ENCODE data around the gene S100A11. TPM values are rescaled to one million over a fixed set of nuclear protein-coding genes. Genes with fewer than 3 reads are reported as not detected.

Gene S100A11
- total RNA-seq, 1 donor from 2014 or later, result 559 TPM

DNA sequence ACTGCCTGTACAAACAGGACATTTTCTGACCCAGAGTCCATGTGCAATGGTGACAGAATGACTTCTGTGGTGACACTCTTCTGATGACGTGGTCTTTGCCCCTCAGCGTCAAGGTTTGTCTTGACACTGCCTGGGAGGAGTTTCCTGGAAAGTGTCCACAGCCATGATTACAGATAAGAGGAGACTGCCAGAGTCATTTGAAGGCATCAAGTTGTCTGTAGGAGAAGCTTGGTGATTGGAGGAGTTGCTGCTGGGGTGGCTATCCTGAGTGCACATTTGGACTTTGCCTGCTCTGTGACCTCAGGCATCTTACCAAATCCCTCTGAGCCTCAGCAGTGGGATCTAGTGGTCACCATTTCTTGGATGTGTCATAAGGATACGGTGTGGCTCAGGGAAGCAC, 34.3 kb upstream of the S100A11 start:
- intact Hi-C loops (cut with DNase I), result no loop called here

DNA sequence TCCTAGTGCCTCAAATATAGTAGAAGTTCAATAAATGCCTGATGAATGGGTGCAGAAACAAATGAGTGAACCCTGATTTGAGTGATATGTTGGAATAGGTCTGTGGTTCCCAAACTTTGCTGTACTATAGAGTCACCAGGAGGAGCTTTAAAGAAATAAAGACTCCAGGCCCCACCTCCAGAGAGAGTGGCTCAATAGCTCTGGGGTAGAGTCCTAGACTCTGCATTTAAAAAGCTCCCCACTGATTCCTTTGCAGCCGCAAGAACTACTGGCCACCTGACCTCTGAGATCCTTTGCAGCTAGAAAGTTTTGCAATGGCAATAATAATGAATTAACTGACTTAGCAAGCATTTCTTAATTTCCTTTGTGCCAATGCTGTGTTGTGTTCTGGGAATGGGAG, 31.1 kb upstream of the S100A11 start:
- no peaks in the 10 kb centered on the region for H3K9me3 ChIP-seq
- no peak overlapping the region for H3K27ac ChIP-seq
- no peaks in the 10 kb centered on the region for H3K27me3 ChIP-seq
- no peak for DNase-seq (ENCODE audit: extremely low spot score in 2 of 2)
- H3K4me3 ChIP-seq, result no peak overlapping the region
- H3K4me1 ChIP-seq, result no peaks in the 10 kb centered on the region
- intact Hi-C loops (cut with DNase I), result loop anchor here (10.0 kb wide), 1 partner anchor 97 kb away; no protein-coding TSS in a partner anchor
- TF ChIP-seq POLR2A (IDR thresholded peaks at IDR 0.05) (no peak), POLR2AphosphoS5 (IDR thresholded peaks at IDR 0.05; ENCODE audit: insufficient read depth in 1 of 2, low read depth in 1 of 2) (no peak)
- TF ChIP-seq, protein P1, sequence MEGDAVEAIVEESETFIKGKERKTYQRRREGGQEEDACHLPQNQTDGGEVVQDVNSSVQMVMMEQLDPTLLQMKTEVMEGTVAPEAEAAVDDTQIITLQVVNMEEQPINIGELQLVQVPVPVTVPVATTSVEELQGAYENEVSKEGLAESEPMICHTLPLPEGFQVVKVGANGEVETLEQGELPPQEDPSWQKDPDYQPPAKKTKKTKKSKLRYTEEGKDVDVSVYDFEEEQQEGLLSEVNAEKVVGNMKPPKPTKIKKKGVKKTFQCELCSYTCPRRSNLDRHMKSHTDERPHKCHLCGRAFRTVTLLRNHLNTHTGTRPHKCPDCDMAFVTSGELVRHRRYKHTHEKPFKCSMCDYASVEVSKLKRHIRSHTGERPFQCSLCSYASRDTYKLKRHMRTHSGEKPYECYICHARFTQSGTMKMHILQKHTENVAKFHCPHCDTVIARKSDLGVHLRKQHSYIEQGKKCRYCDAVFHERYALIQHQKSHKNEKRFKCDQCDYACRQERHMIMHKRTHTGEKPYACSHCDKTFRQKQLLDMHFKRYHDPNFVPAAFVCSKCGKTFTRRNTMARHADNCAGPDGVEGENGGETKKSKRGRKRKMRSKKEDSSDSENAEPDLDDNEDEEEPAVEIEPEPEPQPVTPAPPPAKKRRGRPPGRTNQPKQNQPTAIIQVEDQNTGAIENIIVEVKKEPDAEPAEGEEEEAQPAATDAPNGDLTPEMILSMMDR (IDR thresholded peaks at IDR 0.05), result no peak
- H3K36me3 ChIP-seq, result no peaks in the 10 kb centered on the region

More for the DNA sequence above, 34.3 kb upstream of the S100A11 start:
- Histone ChIP-seq H3K4me3 (no peak overlapping the region), H3K27ac (no peak overlapping the region), H3K9me3 (no peaks in the 10 kb centered on the region), H3K36me3 (no peaks in the 10 kb centered on the region), H3K4me1 (no peaks in the 10 kb centered on the region), H3K27me3 (no peaks in the 10 kb centered on the region)
- DNase-seq (ENCODE audit: extremely low spot score in 2 of 2), result no peak
- TF ChIP-seq POLR2A (IDR thresholded peaks at IDR 0.05) (no peak), POLR2AphosphoS5 (IDR thresholded peaks at IDR 0.05; ENCODE audit: insufficient read depth in 1 of 2, low read depth in 1 of 2) (no peak)
- TF ChIP-seq, protein P1 (IDR thresholded peaks at IDR 0.05), result no peak

DNA sequence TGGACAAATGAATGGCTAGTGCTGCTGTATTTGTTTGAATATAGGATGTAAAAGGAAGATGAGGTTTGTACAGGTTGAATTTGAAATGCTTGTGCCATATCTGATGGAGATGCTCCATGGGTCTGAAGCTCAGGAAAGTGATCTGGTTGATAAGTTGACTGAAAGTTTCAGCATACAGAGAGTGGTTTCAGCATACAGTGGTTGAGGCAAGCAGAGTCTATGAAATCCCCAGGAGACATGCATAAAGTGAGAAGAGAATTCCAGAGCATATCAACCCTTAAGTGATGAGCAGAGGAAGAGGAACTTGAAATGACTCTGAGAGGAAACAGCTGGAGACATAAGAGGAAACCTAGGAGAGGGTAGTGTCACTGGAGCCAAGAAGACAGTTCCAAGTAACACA, 30.3 kb upstream of the S100A11 start:
- TF ChIP-seq POLR2A (IDR thresholded peaks at IDR 0.05) (no peak), POLR2AphosphoS5 (IDR thresholded peaks at IDR 0.05; ENCODE audit: insufficient read depth in 1 of 2, low read depth in 1 of 2) (no peak)
- TF ChIP-seq, protein P1 (IDR thresholded peaks at IDR 0.05), result no peak
- no peaks in the 10 kb centered on the region for H3K27me3 ChIP-seq
- DNase-seq (ENCODE audit: extremely low spot score in 2 of 2), result no peak
- no peaks in the 10 kb centered on the region for H3K4me1 ChIP-seq
- H3K9me3 ChIP-seq, result no peaks in the 10 kb centered on the region
- H3K4me3 ChIP-seq, result no peak overlapping the region
- no peaks in the 10 kb centered on the region for H3K36me3 ChIP-seq
- intact Hi-C loops (cut with DNase I), result loop anchor here (10.0 kb wide), 1 partner anchor 98 kb away; no protein-coding TSS in a partner anchor
- no peak overlapping the region for H3K27ac ChIP-seq

DNA sequence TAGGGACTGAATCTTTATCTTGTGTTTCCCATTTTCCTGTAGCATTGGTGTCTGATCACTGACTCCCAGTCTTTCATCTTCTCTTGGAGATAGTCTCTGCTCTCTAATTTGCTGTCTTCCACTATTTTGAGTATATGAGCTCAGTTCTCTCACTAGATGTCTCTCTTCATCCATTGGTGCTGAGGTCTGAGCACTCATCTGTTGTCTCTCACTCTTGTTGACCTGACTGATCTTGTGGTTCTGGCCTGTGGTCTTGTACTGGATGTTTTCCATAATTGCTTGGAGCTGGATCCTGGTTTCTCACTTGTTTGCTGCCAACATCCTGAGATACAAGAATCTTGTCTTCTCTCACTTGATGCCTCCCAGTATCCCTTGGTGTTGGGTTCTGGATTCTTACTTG, 25.1 kb upstream of the S100A11 start:
- intact Hi-C loops (cut with DNase I), result loop anchor here (10.0 kb wide), 1 partner anchor 103 kb away; no protein-coding TSS in a partner anchor
- H3K4me3 ChIP-seq, result no peak overlapping the region
- no peak for DNase-seq (ENCODE audit: extremely low spot score in 2 of 2)
- H3K27me3 ChIP-seq, result no peaks in the 10 kb centered on the region
- H3K27ac ChIP-seq, result no peak overlapping the region
- no peaks in the 10 kb centered on the region for H3K9me3 ChIP-seq
- no peaks in the 10 kb centered on the region for H3K36me3 ChIP-seq
- no peaks in the 10 kb centered on the region for H3K4me1 ChIP-seq
- no peak for TF ChIP-seq POLR2AphosphoS5 (IDR thresholded peaks at IDR 0.05; ENCODE audit: insufficient read depth in 1 of 2, low read depth in 1 of 2)
- no peak for TF ChIP-seq POLR2A (IDR thresholded peaks at IDR 0.05)
- TF ChIP-seq, protein P1 (IDR thresholded peaks at IDR 0.05), result no peak

DNA sequence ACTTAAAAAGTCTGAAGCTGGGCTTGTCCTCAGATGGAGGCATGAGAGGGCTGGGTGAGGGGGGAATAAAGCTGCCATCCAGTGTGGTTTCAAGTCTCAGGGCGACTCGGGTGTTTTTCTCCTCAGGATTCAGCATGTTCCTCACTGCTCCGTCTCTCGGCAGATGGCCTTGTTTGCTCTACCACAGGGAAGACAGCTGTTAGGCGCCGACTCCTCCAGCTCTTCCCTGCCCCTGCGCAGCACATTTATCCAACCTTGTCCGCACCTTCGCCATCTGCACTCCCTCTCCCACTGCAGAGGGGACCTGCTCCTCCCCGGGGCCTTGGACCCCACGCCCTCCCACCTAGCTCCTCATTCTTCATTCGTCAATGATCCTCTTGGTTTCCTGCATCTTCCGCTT, 16.6 kb upstream of the S100A11 start:
- H3K9me3 ChIP-seq, result no peaks in the 10 kb centered on the region
- H3K4me3 ChIP-seq, result no peak overlapping the region
- peak in 1 of 2 donors; percentile 77 for DNase-seq (ENCODE audit: extremely low spot score in 2 of 2)
- intact Hi-C loops (cut with DNase I), result loop anchor here (10.0 kb wide), 1 partner anchor 131 kb away; no protein-coding TSS in a partner anchor
- TF ChIP-seq POLR2AphosphoS5 (IDR thresholded peaks at IDR 0.05; ENCODE audit: insufficient read depth in 1 of 2, low read depth in 1 of 2), result no peak
- TF ChIP-seq POLR2A (IDR thresholded peaks at IDR 0.05), result no peak
- TF ChIP-seq, protein P1 (IDR thresholded peaks at IDR 0.05), result no peak
- H3K27ac ChIP-seq, result no peak overlapping the region
- no peaks in the 10 kb centered on the region for H3K36me3 ChIP-seq
- H3K27me3 ChIP-seq, result no peaks in the 10 kb centered on the region
- H3K4me1 ChIP-seq, result peaks cover 17% of the 10 kb centered on the region

All from vagina (tissue), 2 donors.